ENCODE data around the gene VSTM2B.
"Not testable (repeated sequence)": the region's sequence is repeated elsewhere in the genome, so short reads cannot be mapped to it uniquely, and the experiment has no call there.

VSTM2B gene

DNA sequence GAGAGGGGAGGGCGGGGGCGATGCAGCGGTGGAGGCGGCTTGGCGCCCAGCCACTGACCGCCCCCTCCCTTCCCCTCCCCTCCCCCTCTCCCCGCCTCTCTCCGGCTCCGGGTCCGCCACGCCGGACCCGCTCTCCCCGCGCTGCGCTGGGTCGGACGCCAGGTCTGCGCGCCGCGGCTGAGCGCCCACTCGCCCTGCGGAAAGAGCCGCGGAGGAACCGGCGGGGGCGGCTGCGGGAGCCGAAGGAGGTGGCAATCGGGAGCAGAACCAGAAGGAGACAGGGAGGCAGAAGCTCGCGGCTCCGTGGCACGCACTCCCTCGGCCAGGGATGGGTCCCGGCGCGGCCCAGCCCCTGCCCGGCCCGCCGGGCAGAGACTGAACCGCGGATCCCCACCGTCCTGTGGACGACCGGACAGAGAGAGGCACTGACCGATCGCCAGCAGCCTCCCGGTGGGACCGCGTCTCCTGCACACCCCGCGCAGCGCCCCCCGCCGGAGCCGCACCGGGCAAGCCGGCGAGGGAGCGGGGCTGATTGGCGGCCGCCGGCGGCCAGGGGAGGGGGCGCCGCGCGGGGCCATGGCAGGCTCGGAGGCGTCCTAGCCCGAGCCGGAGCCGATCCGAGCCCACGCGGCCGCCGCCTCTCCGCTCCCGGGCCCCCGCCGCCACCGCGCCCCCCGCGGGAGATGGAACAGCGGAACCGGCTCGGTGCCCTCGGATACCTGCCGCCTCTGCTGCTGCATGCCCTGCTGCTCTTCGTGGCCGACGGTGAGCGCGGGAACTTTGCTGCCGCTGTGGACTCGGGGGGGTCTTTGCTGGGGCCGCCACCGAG is at the start of gene VSTM2B:
VSTM2B (plus strand) TSS at position 94 of the 829 bp plus-strand sequence; CDS start at position 684, 590 bp downstream.
- peak; percentile 13 for FAIRE-seq

DNA sequence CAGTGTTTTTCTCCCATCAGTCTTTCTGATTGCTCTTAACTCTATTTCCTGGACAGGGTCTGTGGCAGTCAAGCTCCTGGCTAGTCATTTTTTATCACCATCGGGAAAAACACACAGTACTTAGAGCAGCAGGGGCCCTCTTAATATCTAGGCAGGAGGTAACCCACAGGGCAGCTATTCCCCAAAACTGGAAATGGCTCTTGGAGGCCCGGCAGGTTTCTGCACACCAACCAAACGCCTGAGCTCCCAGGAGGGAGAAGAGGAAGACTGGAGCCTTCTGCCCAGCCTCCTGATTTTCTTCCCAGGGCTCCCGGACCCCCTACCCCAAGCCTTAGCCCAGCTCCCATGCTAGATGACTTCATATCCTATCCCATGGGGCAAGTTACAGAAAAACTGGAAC is 49.3 kb upstream of the VSTM2B start:
- no peak for FAIRE-seq
- no peak for DNase-seq (ENCODE audit: low spot score)

More for the DNA sequence above, at the start of gene VSTM2B:
- DNase-seq (ENCODE audit: low spot score), result peak; percentile 54

DNA sequence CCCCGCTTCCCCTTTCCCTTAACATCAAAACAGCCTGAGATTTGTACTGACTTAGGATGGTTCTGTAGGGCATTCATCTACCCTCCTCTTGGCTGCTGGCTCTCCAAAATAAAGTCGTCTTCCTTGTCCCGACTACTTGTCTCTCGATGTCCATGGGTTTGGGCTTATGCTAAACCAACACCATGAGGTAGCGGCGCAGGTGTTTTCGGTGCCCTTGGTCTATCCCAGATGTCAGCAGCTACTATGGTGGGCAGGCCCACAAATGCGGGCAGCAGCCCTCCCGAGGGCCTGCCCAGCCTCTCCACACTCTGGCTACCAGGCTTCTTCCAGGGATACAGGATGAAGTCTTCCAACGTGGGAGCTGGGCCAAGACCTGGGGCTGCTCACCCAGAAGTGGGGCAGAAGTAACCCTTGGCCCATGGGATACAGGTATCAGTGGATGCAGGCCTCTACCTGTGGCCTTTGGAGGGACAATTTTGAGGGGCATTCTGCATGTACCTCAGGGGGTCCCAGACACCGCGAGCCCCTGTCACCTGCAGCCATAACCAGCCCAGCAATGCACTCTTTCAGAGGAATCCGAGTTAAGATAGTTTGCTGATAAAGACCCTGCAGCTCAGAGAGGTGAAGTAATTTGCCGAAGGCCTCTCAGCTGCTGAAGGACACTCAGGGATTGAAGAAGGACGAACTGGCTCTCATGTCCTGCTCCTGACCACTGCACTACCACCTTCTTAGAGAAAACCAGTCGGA is 47.8 kb upstream of the VSTM2B start:
- no peak for DNase-seq (ENCODE audit: low spot score)
- peak; percentile 42 for FAIRE-seq

DNA sequence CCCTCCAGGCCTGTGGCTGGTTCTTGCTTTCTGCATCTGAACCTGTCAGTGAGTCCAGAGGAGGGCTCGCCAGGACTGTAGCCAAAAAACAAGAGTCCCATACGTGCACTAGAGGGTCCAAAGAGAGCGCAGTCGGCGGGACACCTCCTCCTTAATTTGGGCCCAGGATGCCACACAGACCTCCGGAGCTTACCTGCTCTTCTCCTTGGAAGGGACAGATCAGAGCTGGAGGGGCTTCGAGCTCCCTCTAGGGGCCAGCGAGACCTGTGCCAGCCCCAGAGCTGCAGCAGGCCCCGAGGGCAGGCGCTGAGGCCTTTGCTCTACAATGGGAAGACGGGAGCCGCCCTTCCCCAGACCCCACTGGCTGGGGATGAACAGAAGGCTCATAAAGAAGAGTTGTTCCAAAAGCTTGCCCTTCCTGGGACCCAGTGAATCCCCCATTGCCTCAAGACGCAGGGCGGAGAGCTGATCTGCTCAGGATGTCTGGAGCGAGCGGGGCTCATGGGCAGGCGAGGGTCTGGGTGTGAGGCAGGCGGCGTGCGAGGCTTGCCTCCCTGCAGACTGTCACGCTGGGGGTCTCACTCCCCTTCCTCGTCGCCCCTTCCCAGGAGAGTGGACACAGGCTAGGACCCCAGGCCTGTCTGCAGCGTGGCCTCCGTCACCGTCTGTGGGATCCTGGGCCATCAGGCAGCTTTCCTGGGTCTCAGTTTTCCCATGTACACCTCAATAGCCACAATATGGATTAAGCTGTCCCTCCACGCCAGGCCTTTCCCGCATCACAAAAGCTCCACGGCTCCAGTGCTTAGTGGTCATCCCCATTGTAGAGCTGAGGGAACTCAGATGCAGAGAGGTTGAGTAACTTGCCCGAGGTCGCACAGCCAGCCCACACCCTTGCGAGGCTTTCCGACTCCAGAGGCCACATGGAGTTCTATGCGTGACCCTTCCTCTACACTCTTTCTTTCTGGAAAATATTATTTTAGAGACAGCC is 46.9 kb upstream of the VSTM2B start:
- FAIRE-seq (no peak), DNase-seq (ENCODE audit: low spot score) (peak; percentile 48)

DNA sequence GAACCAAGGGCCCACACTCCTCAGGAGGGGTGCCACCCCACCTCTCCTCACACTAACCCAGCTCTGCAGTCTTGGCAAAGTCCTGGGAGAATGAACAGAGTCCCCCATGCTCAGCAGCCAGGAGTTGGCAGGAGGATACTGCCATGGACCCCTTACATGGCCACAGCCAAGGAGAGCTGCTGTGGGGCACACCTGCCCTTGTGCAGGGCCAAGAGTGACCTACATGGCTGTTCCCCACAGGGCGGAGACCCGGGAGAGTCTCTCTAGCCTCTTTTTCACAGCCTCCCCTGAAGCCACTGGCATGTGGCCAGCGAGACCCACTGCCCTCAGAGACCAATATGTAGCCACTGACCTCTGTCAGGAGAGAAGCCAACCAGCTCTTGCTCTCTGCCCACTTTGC is 45.9 kb upstream of the VSTM2B start:
- FAIRE-seq (no peak), DNase-seq (ENCODE audit: low spot score) (no peak)

DNA sequence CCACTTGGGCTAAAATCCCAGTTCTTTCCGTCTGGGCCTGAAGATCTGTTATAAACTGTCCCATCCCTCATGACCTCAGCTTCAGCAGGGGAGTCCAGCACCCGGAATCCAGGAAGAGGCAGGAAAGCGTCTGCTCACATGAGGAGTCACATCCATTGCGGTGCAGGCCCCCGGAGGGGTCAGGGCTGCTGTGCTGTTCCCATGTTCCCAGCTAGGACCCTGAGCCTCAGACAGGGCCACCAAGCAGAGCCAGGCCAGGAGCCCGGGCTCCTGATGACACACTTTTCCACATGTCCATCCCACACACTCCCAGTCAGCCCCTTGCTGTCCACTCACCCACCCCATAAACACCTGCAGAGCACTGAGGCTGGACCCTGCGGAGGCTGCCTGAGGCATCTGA is 45.3 kb upstream of the VSTM2B start:
- FAIRE-seq (no peak), DNase-seq (ENCODE audit: low spot score) (no peak)

DNA sequence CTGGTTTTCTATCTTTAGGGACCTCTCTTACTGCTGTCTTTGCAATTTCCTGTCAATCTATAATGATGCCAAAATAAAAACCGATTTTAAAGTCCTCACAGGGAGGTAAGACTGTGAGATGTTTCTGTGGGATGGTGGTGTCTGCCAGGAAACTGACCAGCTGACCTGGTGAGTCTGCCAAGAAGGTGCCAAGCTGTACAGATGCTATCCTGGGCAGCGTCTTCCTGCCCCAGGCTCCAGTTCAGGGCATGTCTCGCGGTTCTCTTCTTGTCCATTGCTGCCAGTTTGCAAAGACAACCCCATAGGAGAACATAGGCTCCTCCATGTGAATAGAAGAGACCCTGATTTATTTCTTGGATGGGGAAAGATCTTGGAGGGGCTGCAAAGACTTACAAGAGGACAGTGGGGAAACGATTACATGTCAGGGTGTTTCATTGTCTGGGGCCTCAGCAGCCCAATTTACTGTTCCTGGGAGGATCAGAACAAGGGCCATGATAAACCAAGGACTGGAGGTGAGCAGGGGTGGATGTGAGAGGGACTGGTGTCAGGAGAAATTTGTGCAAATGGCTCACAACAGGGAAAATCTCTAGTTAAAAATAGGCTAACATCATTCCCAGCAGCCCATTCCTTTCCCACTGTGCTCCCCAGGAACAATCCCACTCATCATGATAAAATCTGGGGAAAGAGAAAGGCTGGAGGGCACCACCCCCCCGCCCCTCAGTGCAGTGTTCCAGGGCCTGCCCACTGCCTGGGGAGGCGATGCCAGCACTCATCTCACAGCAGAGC is 42.7 kb upstream of the VSTM2B start:
- no peak for DNase-seq (ENCODE audit: low spot score)

DNA sequence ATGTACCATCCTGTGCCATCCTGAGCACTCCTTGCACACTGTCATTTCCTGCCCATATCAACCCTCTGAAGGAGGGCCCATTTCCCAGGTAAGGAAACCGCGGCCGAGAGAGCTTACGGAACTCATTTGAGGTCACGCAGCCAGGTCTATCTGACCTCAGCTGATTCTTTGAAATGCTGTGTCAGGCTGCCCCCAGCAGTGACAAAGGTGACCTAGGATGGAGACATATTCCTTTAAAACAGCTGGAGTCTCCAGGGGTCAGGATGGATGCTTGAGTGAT is 42.2 kb upstream of the VSTM2B start:
- peak; percentile 74 for FAIRE-seq
- no peak for DNase-seq (ENCODE audit: low spot score)

More for the DNA sequence above, 42.7 kb upstream of the VSTM2B start:
- FAIRE-seq, result peak; percentile 46

DNA sequence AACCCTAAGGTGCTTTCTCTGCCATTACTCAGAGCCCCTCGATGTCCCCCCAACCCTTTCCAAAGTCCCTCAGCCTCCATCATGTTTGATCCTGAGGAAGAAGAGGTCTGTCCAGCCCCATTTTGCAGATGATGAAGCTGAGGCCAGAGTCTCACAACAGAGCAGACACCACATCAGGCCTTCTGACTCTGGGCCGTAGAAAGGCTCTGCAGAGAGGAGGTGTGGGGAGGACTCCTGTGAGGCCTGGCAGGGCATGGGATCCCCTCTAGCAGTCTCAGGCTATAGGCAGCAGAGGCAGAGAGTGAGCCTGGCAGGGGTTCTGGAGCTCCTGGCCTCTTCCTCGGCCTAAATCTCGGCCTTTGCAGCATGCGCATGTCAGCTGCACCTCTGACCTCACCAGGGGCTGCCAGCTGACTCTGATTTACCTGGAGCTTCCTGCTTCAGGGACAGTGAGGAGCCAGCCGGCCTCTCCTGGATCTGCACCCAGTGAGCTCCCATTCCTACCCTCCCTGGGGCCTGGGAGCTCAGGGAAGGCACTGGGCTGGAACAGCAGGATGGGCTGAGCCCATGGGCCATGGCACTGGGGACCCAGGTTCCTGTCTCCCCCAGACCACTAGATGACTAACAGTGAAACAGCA is 41.7 kb upstream of the VSTM2B start:
- FAIRE-seq (no peak), DNase-seq (ENCODE audit: low spot score) (no peak)

DNA sequence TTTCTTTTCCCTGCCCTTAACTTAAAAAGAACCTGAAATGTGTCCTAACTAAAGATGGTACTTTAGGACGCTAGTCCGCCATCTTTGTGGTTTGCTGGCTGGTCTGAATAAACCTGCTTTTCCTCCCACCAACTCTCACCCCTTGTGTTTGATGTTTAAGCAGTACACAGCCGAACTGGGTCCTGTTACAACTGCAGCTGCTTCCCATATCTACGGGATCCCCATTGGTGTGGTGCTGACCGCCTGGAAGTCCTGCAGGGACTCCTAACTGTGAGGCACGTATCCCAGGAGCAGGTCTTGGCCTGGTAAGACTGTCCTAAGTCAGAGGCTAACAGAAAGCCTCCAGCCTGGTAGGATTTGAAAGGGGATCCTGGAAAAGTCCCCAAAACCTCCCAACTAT is 40.9 kb upstream of the VSTM2B start:
- DNase-seq (ENCODE audit: low spot score), result no peak
- no peak for FAIRE-seq

DNA sequence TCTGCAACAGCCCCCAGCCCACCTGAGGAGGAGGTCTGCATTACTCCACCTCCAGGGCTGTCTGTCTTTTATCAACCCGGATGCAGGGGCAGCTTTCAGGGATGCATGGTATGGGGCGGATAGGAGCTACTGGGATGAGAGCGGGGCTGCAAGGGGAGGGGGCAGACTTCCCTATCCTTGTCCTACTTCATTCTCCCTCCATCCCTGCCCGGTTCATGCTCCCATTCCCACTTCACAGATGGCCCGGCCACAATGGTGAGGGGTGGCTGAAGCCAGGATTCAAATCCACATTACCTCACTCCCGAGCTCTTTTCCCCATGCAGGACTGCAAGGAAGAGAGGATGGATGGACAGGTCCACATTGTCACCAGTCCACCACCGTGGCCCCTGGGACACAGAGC is 40.5 kb upstream of the VSTM2B start:
- FAIRE-seq (peak; percentile 66), DNase-seq (ENCODE audit: low spot score) (no peak)

DNA sequence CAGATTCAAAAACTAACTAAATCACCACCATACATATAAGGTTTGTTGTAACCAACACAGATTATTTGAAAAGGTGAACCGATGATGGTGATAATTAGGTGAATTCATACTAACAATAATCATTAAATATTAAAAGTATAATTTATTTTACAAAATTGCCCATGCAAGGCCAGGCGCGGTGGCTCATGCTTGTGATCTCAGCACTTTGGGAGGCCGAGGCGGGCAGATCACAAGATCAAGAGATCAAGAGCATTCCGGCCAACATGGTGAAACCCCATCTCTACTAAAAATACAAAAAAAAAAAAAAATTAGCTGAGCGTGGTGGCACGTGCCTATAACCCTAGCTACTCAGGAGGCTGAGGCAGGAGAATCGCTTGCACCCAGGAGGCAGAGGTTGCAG is 38.8 kb upstream of the VSTM2B start:
- not testable (repeated sequence) for DNase-seq (ENCODE audit: low spot score); FAIRE-seq

DNA sequence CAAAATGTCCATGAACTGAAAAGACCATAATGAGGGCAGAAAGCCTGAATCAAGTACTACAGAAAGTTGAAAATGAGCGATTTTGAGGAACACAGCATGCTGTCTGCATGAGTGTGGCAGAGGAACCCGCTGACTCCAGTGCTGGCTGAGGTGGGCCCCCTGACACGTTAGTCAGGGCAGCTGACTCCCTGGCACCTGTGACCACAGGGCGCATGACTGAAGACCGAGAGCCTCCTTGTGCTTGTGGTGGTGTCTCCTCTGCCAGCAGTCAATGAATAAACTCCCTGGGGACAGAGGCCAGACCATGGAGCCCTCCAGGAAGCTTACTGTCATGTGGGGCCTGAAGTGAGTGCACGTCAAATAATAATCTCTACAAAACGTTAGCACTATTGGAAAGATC is 38.4 kb upstream of the VSTM2B start:
- FAIRE-seq (no peak), DNase-seq (ENCODE audit: low spot score) (no peak)

DNA sequence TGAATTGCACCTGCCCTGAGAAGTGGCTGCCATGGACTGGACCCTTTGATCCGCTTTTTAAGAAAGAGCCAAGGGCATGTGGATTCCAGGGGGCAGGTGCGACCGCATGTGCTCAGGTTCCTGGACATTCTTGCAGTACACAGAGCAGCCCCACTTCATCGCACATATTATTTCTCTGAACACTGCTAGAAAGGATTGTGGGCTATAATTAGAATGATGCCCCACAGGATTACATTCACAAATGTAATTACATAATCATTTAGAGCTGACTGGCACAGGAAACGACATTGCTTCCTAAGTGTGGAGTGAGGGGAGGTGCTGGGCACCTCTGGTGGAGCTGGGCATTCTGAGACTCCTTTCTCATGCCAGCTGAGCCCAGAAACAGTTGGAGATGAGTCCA is 37.5 kb upstream of the VSTM2B start:
- no peak for FAIRE-seq
- DNase-seq (ENCODE audit: low spot score), result no peak

DNA sequence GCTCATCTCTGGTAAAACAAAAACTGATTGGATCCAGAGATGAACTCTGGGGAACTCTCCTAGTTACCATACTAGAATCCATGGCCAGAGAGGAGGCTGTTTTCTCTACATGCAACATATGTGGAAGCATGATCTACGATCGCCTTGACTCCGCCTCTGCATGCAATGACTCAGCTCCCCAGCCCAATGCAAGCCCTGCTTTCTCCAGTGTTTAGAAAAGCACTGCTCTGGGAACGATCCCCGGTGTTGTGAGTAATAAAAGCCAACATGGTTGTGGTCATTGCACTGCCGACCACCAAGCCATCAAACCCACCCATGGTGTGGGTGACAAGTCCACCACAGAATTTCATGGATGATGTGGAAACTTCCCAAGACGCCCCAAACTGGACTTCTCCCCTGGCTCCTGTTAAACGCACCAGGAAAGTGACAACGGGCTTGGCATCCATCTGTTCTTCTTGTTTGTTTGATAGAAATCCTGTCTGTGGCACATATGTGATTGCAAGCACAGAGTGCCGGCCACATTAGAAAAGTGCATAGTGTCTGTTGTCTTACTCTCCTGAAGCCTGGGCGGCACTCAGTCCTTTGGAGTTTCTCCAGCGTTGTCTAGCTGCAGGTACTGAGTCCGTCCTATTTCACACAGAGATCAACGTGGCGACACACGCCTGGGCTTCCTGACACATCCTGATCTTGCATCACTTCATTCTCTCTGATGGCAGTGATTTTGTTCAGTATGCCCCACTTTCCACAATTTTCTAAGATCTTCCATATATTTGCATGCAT is 36.4 kb upstream of the VSTM2B start:
- DNase-seq (ENCODE audit: low spot score) (no peak), FAIRE-seq (no peak)

DNA sequence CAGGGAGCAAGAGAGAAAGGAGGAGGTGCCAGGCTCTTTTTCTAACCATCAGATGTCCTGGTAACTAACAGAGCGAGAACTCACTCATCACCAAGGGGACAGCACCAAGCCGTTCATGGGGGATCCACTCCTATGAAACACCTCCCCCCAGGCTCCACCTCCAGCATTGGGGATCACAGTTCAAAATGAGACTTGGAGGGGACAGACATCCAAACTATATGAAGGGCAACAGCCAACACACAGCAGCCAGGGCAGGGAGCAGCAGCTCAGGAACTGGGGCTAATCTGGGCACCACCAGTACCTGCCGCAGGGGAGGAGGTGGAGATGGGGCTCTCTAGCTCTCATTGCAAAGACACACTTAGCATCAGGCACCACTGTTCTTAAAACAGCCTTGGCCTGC is 34.3 kb upstream of the VSTM2B start:
- no peak for DNase-seq (ENCODE audit: low spot score)
- FAIRE-seq, result no peak

DNA sequence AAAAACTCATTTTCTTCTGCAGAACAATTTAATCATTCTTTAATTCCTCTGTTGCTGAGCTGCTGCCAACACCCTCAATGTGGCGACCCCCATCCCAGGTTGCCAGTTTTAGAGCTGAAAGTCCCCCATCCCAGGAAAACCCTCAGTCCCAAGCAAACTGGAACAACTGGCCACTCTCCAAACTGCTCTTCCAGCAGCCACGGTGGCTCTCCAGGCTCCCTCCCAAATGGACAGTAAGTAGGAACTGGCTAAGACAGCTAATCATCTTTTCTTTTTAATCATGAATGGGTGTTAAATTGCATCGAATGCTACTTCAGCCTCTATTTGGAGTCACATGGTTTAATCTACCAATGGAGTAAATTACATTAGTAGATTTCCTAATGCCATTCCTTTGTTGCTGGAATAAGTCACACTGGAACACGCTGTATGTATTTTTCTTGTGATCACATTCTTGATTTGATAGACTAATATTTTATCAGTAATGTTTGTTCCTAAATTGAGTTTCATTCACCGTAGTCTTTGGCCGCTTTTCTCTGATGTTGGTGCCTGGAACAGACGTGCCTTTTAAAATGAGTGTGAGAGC is 33.7 kb upstream of the VSTM2B start:
- DNase-seq (ENCODE audit: low spot score) (no peak), FAIRE-seq (no peak)

DNA sequence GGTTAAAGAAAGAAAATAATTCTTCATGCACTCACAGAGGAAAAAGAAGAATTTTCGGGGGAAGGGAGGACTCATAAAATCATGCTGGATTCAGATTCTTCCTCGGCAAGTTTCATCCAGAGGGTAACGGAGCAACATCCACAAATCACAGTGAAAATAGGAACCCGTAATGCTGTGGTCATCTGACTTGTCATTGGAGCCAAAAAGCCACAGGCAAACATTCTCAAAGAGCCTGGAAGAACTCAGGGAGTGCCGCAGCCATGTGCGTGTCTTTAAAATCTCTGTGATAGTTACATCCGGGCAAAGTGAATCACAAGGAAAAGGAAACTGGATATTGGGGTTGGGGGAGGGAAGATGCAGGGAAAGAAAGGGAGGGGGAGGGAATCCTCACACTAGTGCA is 33.0 kb upstream of the VSTM2B start:
- FAIRE-seq (no peak), DNase-seq (ENCODE audit: low spot score) (no peak)

DNA sequence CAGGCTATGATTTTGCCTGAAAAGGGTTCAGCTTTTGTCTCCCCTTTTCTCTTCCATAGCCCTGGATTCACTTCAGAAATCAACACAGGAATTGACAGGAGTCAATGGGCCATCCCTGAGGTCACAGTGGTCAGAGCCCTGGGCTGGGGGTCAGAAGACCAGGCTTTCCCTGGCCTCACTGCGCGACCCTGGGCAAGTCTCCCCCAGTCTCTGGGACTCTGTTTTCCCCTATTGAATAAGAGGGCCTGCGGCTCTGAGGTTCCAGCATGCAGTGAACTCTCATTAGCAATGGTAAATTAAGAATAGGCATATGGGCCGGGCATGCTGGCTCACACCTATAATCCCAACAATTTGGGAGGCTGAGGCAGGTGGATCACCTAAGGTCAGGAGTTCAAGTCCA is 30.7 kb upstream of the VSTM2B start:
- DNase-seq (ENCODE audit: low spot score) (no peak), FAIRE-seq (no peak)
